Neural progenitor cell (in vitro differentiated cells): ENCODE results near the gene GIT1.

Experiments used
- CTCF ChIP-seq: fragments of 200-600 bp; sonication (generic); IDR thresholded peaks from 2 replicates; pipeline ENCODE4 v1.5.1; 2017; ENCODE audit warnings: antibody characterized with exemption, mild to moderate bottlenecking
- EZH2 ChIP-seq: fragments of 200-600 bp; sonication (generic); IDR thresholded peaks from 2 replicates; pipeline ENCODE4 v1.6.1; 2017; ENCODE audit warnings: antibody characterized with exemption, mild to moderate bottlenecking, moderate library complexity
- EZH2phosphoT487 ChIP-seq: fragments of 200-600 bp; sonication (generic); IDR thresholded peaks from 2 replicates; pipeline ENCODE4 v1.6.1; 2017; ENCODE audit warnings: antibody characterized with exemption

- TF ChIP-seq CTCF (no peak), EZH2phosphoT487 (no peak), EZH2 (no peak)
These were observed 22.2 kb downstream of the GIT1 start for GRCh38 chr17:29567304-29567553.
